Activated CD4-positive, alpha-beta T cell treated with anti-CD3 and anti-CD28 coated beads for 24 hours (primary cell): ENCODE measurements around the gene ASNSD1.

Experiments used
- DNase-seq, 2 donors: peaks; one replicate each; pipeline ENCODE4 v3.0.0-alpha.2; 2020; ENCODE audit warnings: low read depth in 2 of 2

Gene ASNSD1

DNA sequence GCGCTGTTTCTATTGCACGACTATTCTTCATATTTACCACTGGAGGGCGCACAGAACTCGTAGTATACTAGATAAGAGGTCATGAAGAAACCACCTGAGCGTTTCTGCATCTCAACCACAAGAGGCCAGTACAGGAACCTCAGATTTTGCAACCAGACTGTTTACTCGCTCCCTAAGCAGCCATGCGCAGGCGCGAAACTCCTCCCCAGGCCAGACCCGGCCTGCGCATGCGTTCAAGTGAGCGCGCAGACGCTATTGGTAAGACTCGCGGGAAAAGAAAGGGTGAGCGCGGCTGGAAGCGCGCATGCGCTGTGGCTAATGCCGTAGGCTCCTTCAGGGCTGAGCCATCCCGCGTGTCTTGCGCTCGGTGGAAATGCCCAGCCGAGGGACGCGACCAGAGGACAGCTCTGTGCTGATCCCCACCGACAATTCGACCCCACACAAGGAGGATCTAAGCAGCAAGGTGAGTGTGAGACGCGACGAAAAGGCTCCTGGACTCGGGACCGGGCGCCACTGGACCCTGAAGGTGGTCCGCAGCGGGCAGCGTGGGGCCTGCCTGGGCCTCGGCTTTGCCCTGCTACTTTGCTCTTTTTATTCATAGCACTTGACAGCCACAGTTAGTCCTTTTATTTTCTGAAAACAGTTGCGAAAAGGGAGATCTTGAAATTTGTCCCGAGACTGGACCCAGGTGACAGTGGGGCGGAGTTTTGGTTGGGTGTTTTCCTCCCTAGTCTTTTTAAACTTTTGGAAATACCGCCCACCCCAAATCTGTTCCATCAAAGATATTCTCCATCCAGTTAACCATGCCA is at the start of gene ASNSD1:
TSS of gene ASNSD1 (plus strand) at position 312 of the 809 bp plus-strand sequence. CDS start 4,674 bp downstream, outside the sequence.
- peak; percentile 97 for DNase-seq

DNA sequence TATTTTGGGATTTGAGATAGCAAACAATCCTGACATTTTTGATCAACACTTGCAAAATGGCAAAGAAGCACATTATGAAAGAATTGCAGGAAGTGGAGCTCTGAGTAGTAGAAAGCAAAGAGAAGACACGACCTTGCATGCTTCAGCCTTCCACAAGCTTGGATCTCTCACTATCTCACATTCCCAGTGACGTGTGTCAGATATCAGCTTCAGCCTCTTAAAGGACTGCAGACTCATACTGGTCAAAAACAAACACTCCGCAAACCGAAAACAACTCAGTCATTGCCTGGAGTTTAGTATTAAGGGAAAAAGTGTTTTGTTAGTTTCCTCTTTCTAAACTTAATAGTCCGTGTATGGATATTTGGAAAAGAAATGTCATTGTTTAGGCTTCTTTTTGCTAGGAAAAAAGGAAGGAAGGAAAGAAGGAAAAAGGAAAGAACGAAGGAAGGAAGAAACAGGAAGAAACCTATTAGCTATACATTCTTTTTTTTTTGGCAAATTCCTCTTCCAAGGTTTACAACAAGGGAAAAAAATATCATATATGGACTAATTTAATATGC is 48.1 kb upstream of the ASNSD1 start:
- no peak for DNase-seq

DNA sequence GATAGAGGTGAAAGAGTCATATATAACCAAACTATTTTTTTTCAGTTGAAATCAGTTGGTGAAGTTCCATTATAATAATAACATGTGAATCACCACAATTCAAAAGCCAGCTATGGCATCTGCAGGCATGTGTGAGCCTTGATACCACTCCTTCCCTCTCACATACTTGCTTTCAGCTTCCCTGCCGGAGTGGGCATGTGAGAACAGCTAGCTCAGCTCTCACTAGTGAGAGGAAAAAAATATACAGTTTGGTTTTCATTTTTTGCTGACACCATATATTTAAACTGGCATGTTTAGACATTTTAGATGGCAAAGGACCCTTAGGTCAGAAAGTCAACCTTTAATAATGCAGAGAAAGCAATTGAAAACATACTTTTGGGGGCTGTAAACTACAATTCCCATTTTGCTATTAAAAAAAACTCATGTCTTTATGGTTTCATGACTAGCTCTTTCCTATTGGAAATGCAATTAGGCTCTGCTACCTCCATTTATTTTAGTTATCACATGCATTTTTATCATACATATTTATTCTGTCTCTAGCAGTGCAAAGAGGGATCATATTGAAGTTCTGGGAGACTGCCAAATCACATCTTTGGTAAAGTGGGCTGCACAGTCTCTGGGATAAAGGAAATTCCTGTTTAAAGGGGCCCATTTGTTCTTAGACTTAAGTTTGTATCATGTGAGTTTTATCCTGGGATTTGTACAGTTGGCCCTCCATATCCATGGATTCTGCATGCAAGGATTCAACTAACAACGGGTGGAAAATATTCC is 47.4 kb upstream of the ASNSD1 start:
- DNase-seq, result no peak

DNA sequence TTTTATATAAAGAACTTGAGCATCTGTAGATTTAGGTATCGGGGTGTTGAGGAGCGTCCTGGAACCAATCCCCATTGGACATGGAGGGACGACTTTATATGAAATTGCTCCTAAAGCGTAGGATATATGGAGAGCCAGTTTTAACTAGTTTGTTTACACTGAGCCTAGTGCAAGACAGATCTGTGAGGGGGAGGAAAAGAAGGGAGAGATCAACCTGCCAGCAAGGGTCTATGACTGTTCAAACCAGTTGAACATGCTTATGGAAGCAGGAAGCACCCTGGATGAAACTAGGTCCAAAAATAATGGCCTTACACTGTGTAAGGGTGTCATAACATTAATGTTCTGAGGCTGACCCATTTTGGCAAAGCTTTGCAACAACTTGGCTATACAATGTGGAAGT is 46.7 kb upstream of the ASNSD1 start:
- DNase-seq, result no peak

DNA sequence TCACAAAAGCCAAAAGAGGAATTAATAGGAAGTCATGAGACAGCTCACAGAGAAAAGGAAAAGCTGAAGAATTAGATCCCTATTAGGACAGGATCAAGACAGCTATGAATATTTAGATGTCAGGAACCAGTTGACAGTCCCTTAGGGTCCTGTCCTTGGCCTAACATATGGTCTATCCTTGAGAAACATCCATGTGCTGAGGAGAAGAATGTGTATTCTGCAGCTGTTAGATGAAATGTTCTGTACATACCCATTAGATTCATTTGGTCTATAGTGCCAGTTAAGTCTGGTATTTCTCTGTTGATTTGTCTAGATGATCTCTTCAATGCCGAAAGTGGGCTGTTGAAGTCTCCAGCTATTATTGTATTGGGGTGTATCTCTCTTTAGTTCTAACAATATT is 43.1 kb upstream of the ASNSD1 start:
- DNase-seq, result no peak

DNA sequence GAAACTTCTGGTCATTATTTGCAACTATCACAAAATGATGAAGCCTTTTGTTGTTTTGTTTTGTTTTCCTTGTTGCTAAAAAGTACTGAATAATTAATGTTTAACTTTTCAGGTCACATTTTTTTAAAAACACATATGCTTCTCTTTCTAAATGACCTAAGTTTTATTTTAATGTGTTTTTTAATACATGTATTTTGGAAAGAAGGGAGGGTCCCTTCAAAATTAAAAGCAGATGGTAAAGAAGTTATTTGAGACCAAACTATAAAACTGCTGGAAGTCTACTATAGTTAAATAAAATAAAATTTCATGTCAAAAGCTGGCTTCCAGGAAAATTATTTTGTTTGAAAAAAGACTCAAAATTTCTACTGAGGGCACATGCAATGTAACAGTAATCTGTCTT is 39.5 kb upstream of the ASNSD1 start:
- no peak for DNase-seq

DNA sequence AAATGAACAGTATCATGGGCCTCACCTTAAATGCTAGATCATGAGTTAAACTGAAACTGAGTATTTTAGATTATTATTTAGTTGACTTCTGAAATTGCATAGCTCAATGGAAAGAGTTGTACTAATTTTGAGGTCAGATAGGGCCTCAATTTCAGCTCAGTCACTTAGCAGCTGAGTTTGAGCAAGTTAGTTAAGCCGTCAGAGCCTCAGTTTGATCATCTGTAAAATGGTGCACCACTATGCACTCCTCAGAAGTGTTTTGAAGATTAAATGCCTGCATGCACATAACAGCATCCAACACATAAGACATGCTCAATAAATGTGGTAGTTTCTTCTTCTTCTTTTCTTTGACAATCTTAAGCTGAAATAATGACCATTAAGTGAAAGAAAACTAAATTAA is 38.2 kb upstream of the ASNSD1 start:
- DNase-seq, result no peak

DNA sequence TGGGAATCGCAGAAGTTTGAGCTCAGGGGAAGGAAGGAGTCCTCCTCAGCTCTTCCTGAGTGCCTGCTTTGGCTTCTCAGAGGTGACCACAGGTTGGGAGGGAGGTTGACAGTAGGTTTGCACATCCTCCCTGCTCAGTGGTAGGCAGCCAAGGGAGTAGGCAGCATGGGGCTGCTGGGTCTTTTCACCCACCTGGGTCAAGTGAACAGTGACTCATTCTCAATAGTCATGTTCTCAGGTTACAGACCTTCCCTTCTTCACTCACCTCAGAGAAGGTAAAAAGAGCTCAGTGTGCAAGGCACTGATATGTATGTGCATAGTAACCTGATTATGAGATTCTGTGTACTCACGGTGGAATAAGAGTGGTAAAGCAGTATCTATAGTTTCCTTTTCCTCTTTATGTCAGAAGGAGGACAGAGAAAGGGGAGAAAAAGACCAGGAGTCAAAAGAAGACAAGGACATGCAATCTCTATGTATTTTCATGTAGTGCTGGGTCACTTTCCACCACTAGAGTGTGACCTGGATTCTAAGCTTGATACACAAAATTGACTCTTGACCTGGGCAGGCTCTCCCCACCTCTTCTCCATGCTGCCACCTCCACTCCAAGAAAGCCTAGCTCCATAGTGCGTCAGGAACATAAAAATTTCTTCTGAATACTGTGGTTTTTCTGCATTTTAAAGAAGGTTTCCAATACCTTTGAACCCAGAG is 36.5 kb upstream of the ASNSD1 start:
- DNase-seq, result no peak

DNA sequence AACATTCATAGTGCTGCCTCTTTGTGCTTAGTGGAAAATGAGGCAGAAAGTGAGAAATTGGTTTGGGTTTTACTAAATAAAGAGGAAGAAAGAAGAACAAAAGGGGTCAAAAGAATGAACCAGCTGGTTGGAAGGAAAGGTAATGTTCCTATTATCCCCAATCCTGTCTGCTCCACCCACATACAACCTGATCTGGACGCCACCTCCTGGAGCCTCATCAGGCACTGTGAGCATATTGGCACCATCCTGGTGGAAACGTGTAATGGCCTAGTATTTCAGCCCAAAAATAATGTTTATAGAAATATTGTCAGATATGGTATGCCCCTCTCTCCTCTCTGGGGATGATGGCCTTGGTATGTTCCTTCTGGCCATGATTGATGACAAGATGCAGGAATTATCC is 35.6 kb upstream of the ASNSD1 start:
- no peak for DNase-seq

DNA sequence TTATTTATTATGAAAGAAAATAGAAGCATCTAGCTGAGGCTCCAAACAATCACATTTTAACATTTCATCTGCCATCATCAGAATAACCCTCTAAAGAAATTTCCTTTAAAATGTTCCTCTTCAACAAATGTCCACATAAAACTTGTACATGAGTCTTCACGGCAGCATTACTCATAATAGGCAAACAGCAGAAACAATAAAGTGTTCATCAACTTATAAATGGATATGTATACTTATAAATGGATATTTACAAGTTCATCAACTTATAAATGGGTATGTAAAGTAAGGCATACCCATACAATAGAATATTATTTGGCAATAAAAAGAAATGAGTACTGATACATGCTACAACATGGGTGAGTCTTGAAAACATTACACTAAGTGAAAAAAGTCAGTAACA is 33.5 kb upstream of the ASNSD1 start:
- no peak for DNase-seq

DNA sequence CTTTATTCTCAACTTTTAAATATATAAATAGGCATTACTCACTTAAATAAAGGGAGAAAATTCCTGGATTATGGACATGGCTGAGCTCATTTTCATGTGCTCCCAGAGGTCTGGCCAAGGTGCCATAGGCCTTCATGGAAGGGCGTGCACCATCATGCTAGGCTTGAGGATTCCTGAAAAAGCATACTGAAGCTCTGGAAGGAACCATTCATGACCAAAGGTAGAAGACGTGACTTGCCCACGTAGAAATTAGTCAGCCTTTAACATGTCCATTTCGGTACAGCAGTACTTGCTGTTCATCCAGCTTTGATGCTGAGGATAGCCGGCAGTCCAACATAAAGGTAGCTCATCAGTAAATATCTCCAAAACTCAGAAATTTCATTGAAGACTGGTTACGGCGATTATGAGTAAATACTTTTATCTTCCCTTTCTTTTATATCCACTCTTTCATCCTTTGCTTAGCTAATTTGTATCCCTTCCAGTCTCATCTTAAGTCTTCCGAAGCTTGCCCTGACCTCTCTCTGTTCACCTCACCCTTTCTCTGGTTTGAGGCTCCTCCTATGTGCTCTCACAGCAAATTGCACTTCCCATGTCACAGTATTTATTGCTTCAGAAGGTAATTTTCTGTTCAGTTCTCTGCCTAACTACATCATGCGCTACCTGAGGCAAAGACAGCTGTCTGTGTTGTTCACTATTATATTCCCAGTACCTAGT is 32.3 kb upstream of the ASNSD1 start:
- no peak for DNase-seq

DNA sequence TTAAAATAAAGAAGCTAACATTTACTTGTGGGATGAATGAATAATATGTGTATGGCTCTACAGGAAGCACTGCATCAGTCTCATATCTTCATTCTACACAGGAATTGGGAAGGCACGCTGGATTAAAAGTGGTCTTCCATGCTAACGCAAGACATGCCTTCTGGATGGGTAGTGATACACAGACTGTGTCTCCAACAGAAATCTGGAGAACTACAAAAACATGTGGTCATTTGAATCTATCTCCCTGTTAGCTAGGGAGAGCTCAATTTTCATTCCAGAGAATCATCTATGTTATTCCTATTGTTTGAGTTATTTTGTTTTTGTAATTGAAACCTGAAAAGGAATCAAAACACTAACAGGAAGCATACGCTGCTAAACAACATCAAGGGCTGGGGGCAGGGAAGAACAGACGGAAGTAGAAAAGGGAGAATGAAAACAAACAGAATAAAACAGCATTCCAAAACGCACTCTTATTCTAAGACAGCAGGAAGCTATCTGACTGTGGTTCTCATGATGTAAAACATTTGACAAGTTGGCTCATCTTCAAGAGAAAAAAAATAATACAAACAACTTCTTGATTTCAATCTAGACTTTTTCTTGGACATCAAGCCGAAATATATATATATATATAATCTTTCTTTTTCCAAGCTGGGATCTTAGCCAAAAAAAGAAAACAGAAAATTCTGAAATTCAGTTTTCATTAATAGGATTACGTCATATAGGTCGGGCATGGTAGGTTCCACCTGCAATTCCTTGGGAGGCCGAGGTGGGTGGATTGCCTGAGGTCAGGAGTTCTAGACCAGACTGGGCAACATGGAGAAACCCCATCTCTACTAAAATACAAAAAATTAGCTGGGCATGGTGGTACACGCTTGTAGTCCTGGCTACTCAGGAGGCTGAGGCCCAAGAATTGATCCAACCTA is 31.5 kb upstream of the ASNSD1 start:
- DNase-seq, result no peak

DNA sequence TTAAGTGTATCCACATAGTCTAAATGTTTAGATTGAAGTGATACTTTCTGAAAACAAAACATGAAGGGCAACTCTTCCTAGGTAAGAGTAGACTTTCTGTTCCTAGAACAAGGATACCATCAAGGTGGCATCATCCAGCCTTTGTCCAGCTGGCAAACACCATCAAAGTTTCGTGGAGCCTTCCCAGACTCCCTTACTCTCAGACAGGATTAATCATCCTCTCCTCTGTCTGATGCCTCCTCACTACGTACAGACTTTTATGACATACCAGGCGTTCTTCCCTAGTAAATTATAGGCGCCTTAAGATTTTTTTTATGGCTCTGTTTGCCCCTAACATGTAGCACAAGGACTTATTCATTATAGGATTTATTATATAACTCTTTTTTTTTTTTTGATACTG is 29.4 kb upstream of the ASNSD1 start:
- no peak for DNase-seq

DNA sequence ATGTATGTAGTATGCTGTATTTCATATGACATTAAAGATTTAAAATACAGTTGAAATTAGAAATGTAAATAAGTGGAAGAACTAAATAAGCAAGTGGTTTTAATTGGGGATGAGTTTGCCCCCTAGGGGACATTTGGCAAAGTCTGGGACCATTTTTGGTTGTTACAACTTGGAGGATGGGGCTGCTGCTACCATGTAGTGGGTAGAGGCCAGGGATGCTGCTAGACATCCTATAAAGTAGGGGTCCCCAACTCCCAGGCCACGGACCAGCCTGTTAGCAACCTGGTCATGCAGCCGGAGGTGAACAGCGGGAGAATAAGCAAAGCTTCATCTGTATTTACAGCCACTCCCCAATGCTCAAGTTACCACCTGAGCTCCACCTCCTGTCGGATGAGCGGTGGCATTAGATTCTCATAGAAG is 27.9 kb upstream of the ASNSD1 start:
- no peak for DNase-seq

DNA sequence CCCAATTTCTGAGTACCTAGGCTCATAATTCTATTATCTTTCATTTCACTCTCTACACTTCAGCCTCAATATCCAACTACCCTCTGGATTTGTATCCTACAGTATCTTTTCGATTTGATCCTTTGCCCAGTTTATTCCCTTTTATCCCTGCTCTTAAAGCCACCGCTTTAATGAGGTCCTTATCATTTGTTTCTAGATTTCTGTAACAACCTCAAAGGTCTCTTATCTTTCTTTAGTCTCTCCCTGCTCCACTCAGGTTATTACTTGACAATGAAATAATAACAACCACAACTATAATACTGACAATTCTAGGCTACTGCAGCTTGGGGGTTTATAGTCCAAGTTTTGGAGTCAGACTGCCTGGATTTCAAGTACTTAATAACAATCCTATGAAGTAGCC is 25.9 kb upstream of the ASNSD1 start:
- no peak for DNase-seq

DNA sequence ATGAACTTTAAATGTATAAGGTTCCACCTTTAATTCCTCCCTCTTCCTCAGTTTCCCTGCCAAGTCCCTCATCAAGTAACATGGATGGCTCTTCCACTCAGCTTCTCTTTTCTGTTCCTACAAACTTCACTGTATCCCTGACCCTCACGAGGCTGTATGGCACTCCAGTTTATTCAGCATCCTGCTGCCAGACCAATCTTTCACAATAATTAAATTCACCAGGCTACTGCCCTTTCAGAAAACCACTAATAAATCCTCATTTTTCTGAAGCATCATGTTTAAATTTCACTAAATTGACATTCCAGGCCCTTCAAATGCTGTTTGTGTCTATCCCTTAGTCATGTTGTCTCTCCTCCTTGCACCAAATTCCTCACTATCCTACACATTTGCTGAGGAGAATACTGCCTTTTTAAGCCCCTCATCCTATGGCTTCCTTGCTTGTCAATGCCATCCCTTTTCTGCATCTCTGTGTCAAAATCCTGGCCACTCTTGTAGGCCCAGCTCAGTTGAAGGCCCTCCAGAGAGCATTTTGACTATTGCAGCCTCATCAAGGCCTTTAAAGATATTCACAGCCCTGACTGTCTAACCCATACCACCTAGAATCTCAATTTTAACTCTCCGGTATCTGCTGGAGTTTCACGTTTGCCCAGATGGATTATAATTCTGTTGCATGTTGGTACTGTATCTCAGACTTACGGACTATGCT is 22.8 kb upstream of the ASNSD1 start:
- no peak for DNase-seq

DNA sequence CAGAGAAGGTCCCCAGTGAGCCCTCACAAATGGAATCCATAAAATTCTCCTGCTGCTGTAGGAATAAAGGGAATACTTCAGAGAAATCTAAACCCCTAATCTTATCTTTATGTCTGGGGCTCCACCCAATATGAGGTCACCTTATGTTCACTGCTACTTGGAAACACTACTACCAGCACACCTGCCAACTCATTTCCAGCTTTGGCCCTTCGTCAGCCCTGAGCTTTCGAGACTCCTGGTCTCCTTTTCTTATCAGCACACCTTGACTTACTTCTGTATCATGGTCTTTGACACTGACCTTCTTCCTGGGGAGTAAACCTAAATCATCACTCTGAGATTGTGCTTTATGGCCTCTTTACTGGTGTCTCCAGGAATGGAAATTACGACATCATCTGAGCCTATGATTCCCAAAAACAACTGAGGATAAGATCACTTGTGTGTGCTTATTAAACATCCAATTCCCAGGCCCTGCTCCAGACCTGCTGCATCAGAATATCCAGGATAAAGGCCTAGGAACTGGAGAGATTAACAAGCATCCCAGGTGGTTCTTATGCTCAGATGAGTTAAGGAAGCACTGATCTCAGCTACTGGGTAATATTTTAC is 22.2 kb upstream of the ASNSD1 start:
- no peak for DNase-seq

DNA sequence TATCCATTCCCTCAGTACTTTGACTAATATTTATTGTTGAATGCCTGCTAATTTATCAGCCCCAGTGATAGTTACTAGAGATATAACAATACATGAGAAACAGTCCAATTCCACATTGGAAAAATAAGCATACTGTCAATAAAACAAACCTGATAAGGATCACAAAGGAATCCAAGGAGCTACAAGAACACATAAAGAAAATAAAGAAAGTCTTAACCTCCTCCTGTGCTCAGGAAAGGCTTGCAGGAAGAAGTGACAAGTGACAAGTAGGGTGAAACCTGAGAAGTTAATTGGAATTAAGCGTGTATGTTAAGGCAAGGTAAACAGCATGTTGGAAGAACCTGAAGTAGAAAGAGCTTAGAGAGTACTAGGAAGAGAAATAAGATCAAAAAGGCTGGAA is 20.3 kb upstream of the ASNSD1 start:
- DNase-seq, result no peak

DNA sequence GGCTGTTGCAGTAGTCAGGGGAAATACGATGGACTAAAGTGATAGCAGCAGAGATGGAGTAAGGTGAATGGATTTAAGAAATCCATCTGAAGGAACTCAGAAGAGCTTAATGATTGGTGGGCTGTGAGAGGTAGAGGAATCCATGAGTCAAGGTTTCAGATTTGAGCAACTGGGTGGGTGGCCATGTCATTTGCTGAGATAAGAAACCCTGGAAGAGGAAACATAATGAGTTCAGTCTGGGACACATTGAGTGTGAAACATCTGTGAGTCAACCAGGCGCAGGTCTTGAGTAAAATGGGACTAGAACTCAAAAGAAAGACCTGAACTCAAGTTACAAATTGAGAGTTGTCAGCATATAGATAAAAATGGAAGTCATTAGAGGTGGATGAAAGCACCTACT is 19.7 kb upstream of the ASNSD1 start:
- peak in 1 of 2 donors; percentile 11 for DNase-seq
